SU-DHL-6 (cell line): ENCODE results near the gene SERPINC1.
A peak's percentile ranks its signal among the peaks of the same experiment; 100 is the strongest.

Source experiments
- H2AFZ ChIP-seq: fragments of 200-600 bp; sonication (generic); 2 replicates; pipeline ENCODE4 v1.6.1; 2014; ENCODE audit warnings: low read depth, mild to moderate bottlenecking, moderate library complexity, mixed read lengths, antibody characterized with exemption, low read length; ENCODE audit not compliant: severe bottlenecking
- H3F3A ChIP-seq: fragments of 200-600 bp; shearing (Covaris generic); 2 replicates; pipeline ENCODE4 v1.6.0; 2016; ENCODE audit warnings: antibody characterized with exemption, mild to moderate bottlenecking; ENCODE audit not compliant: insufficient read depth
- H3K27ac ChIP-seq: fragments of 200-600 bp; sonication (generic); 2 replicates; pipeline ENCODE4 v1.5.1; 2016; ENCODE audit warnings: low read depth, mild to moderate bottlenecking, low read length, moderate library complexity, mixed read lengths
- H3K27me3 ChIP-seq: fragments of 200-600 bp; sonication (generic), shearing (Covaris generic); 2 replicates; pipeline ENCODE4 v1.6.0; 2014; ENCODE audit warnings: mild to moderate bottlenecking, low read length
- H3K36me3 ChIP-seq: fragments of 200-600 bp; sonication (generic); 2 replicates; pipeline ENCODE4 v1.6.1; 2014; ENCODE audit warnings: mild to moderate bottlenecking, low read length, mixed read lengths
- H3K4me2 ChIP-seq: fragments of 300-600, 200-600 bp; shearing (Covaris generic), sonication (generic); 2 replicates; pipeline ENCODE4 v1.6.0; 2014; ENCODE audit warnings: low read length, low read depth, mild to moderate bottlenecking; ENCODE audit not compliant: poor library complexity, severe bottlenecking
- H3K4me3 ChIP-seq: fragments of 200-600 bp; sonication (generic); 2 replicates; pipeline ENCODE4 v1.5.1; 2014; ENCODE audit warnings: antibody characterized with exemption, low read length, mild to moderate bottlenecking, mixed read lengths; ENCODE audit not compliant: insufficient read depth, poor library complexity, severe bottlenecking
- H3K79me2 ChIP-seq: fragments of 200-600 bp; sonication (generic); 2 replicates; pipeline ENCODE4 v1.6.1; 2014; ENCODE audit warnings: mild to moderate bottlenecking, low read length, moderate library complexity; ENCODE audit not compliant: insufficient read depth
- H3K9ac ChIP-seq: fragments of 200-600 bp; sonication (generic); 2 replicates; pipeline ENCODE4 v1.7.0; 2014; ENCODE audit warnings: mild to moderate bottlenecking, low read length
- H3K9me2 ChIP-seq: fragments of 200-600 bp; sonication (generic); replicated peaks from 2 replicates; pipeline ENCODE4 v1.6.1; 2014; ENCODE audit warnings: low read length; ENCODE audit not compliant: insufficient read depth
- H3K9me3 ChIP-seq: fragments of 200-600 bp; sonication (generic); 2 replicates; pipeline ENCODE4 v1.6.1; 2014; ENCODE audit warnings: low read length, mixed read lengths; ENCODE audit not compliant: insufficient read depth
- H4K20me1 ChIP-seq: fragments of 200-600 bp; sonication (generic); 2 replicates; pipeline ENCODE4 v1.6.1; 2014; ENCODE audit warnings: low read depth, mild to moderate bottlenecking, antibody characterized with exemption, low read length, moderate library complexity, mixed read lengths
- EZH2phosphoT487 ChIP-seq: fragments of 200-600 bp; sonication (generic), shearing (Covaris generic); conservative IDR thresholded peaks from 2 replicates; pipeline ENCODE4 v1.6.1; 2018; ENCODE audit warnings: mild to moderate bottlenecking, antibody characterized with exemption, low read length, moderate library complexity, mixed read lengths
- TF ChIP-seq, protein P1 (sequence below): fragments of 200-600 bp; sonication (generic); IDR thresholded peaks from one replicate; pipeline ENCODE4 v1.5.1; 2017; ENCODE audit warnings: antibody characterized with exemption, mild to moderate bottlenecking, low read length, moderate library complexity; ENCODE audit not compliant: insufficient read depth, poor library complexity, severe bottlenecking

Gene SERPINC1

DNA sequence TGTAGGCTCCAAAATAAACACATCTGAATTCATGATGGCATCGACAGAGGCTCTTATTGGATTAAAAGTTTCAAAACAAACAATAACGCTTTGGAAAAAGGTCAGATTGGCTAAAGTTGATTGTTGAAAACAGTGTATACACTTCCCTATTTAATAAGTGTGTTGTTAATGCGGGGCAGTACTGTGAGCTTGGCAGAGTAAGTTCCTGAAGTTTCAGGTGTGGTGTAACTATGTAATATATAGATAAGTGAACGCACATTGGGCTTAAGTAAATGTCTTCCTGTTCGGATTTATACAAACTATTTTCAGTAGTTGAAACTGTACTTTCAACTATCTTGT is 48.1 kb downstream of the SERPINC1 start:
- peaks cover 56% of the 10 kb centered on the region for H3F3A ChIP-seq
- peak overlapping the region; percentile 91 for H3K27ac ChIP-seq
- TF ChIP-seq EZH2phosphoT487: no peak
- TF ChIP-seq, protein P1, sequence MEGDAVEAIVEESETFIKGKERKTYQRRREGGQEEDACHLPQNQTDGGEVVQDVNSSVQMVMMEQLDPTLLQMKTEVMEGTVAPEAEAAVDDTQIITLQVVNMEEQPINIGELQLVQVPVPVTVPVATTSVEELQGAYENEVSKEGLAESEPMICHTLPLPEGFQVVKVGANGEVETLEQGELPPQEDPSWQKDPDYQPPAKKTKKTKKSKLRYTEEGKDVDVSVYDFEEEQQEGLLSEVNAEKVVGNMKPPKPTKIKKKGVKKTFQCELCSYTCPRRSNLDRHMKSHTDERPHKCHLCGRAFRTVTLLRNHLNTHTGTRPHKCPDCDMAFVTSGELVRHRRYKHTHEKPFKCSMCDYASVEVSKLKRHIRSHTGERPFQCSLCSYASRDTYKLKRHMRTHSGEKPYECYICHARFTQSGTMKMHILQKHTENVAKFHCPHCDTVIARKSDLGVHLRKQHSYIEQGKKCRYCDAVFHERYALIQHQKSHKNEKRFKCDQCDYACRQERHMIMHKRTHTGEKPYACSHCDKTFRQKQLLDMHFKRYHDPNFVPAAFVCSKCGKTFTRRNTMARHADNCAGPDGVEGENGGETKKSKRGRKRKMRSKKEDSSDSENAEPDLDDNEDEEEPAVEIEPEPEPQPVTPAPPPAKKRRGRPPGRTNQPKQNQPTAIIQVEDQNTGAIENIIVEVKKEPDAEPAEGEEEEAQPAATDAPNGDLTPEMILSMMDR: no peak
- no peaks in the 10 kb centered on the region for H3K27me3 ChIP-seq
- H4K20me1 ChIP-seq: peaks cover 10% of the 10 kb centered on the region; the same call in 1 of the 2 replicates
- H3K9ac ChIP-seq: peak overlapping the region; percentile 88
- no peaks in the 10 kb centered on the region for H3K9me2 ChIP-seq
- peak overlapping the region; percentile 93 for H3K4me2 ChIP-seq
- peaks cover 35% of the 10 kb centered on the region for H3K36me3 ChIP-seq
- H3K4me3 ChIP-seq: peak overlapping the region; percentile 85
- peaks cover 23% of the 10 kb centered on the region for H3K79me2 ChIP-seq
- H2AFZ ChIP-seq: peak overlapping the region; percentile 87
- H3K9me3 ChIP-seq: no peaks in the 10 kb centered on the region

DNA sequence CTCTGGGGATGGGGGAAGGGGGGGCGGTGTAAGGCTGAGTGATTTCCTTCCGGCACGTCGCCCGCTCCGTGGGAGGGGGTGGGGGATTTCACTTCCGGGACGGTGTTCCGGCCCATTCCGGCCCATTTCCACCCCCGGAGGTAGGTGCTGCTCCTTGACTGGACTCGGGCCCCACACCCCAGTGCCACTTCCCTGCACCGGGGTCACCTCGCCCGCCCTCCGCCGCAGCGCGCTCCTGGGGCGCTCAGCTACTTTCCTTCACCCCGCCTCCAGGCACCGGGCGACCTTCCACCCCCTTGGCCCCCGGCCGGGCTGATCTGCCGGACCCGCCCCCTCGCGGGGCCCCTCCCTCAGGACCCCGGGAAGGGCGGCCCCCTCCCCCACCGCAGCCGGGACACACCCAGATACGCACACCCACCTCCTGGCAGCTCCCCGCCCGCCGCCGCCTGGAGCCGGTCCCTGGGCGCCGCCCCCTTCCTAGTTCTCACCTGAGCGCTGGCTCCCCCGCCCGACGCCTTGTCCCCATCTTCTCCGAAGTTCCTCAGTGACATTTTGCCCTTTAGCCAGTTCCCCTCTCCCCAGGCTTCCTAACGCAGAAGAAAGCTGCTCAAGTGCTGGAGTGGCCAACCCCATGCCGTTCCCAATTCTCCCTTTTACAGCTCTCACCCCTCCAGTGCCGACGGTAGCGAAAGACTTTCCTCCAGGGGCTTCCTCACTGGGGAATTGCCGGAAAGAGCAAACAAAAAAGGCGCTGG is 48.7 kb downstream of the SERPINC1 start, which contains the start of gene ZBTB37:
ZBTB37 (plus strand) TSS at position 115 of the 755 bp plus-strand sequence. CDS start 1,846 bp downstream, outside the sequence.
- Histone ChIP-seq H3F3A (peaks cover 61% of the 10 kb centered on the region), H3K9ac (peak within 1 kb of the TSS; percentile 88), H3K9me3 (no peaks in the 10 kb centered on the region), H3K9me2 (no peaks in the 10 kb centered on the region), H3K27me3 (no peaks in the 10 kb centered on the region), H4K20me1 (peaks cover 10% of the 10 kb centered on the region; the same call in 1 of the 2 replicates), H3K27ac (peak within 1 kb of the TSS; percentile 91), H3K4me2 (peak within 1 kb of the TSS; percentile 93), H3K36me3 (peaks cover 41% of the 10 kb centered on the region), H2AFZ (peak within 1 kb of the TSS; percentile 87), H3K4me3 (peak within 1 kb of the TSS; percentile 99), H3K79me2 (peaks cover 22% of the 10 kb centered on the region)
- TF ChIP-seq, protein P1: no peak
- TF ChIP-seq EZH2phosphoT487: no peak

DNA sequence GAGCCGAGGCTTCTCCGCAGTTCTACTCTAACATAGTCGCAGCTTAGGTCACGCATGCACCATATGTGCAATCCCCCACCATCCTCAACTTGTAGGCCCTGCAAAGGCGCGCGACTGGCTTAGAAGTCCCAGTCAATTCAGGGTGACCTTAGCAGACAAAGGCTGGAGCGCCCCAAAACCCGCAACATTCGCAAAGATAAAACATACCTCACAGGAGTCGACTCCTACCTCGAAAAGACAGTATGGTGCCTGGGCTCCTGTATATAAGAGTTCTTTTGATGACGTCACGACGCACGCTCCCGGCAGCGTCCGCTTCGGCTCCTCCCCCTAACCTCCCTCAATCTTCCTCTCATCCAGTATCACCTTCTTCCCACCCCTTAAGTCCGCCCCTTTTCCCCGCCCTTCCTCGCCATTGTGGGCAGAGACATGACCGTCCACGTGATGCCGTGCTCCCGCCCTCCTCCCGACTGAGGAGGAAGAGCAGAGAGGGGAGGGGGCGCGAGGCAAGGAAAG is 49.3 kb downstream of the SERPINC1 start, which contains the start of gene GAS5:
GAS5 (minus strand) TSS at position 237 of the 513 bp plus-strand sequence.
- H3K9me3 ChIP-seq: no peaks in the 10 kb centered on the region
- H4K20me1 ChIP-seq: peaks cover 10% of the 10 kb centered on the region; the same call in 1 of the 2 replicates
- no peaks in the 10 kb centered on the region for H3K9me2 ChIP-seq
- peaks cover 68% of the 10 kb centered on the region for H3F3A ChIP-seq
- H3K4me2 ChIP-seq: peak within 1 kb of the TSS; percentile 93
- H3K36me3 ChIP-seq: peaks cover 46% of the 10 kb centered on the region
- H3K79me2 ChIP-seq: peaks cover 16% of the 10 kb centered on the region
- H3K27ac ChIP-seq: peak within 1 kb of the TSS; percentile 91
- H3K9ac ChIP-seq: peak within 1 kb of the TSS; percentile 88
- H2AFZ ChIP-seq: peak within 1 kb of the TSS; percentile 87
- TF ChIP-seq EZH2phosphoT487: no peak
- TF ChIP-seq, protein P1: no peak
- no peaks in the 10 kb centered on the region for H3K27me3 ChIP-seq
- H3K4me3 ChIP-seq: peak within 1 kb of the TSS; percentile 99
